ENCODE measurements around the gene POLK. TPM values are rescaled to one million over a fixed set of nuclear protein-coding genes. Genes with fewer than 3 reads are reported as not detected.
"Not testable (repeated sequence)": the region's sequence is repeated elsewhere in the genome, so short reads cannot be mapped to it uniquely, and the experiment has no call there.

The POLK gene
- polyA plus RNA-seq (2014; cell fraction: cytosol; rRNA removed), result 16.8 and 18.5 TPM in 2 replicates
- polyA plus RNA-seq (2014; cell fraction: nucleus; rRNA removed), result 19.5 and 26.5 TPM in 2 replicates

- peak; percentile 98 for DNase-seq (ENCODE audit: low spot score)
These were observed at the start of gene POLK, which contains the start of gene CERT1 for GRCh38 chr5:75511435-75512382. Gene POLK, plus strand, starts transcription at chr5:75511891. Gene CERT1, minus strand, starts transcription at chr5:75511629. Its CDS starts 422 bp downstream, at chr5:75511207.

DNA sequence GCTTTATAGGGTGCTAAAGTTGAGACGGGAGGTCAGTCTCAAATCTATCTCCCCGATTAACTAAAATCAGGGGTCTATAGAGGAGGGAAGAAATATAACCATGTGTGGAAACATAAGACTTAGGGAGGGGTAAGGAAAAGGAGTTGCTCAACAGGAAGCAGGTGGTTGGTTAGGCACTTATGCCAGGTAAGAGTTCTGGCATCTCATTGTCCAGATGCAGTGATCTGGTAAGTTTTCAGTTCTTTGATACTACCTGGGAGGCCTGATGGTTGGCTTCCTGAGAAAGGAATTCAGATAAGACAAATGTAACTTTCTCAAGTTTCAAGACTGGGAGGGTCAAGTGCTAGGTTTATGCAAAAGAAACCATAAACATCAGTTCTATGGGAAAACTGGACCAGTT, 48.0 kb upstream of the POLK start:
- DNase-seq (ENCODE audit: low spot score), result no peak

DNA sequence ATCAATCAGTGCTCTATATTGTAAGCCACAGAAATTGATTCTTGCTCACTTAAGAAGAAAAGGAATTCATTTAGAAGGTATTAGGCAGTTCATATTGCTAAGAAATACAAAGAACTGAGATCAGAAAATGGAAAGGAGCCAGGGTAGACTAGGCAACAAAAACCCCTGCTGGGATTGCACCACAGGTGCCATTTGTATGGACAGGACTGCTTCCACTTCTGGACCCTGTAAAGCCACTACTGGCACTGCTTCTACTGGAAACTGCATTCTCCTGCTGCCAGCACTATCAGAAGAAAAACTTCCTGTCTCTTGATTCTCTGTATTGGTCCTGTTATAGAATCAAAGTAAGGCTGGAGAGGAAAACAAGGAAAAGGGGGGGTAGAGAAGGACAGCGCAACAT, 46.2 kb upstream of the POLK start:
- no peak for DNase-seq (ENCODE audit: low spot score)

DNA sequence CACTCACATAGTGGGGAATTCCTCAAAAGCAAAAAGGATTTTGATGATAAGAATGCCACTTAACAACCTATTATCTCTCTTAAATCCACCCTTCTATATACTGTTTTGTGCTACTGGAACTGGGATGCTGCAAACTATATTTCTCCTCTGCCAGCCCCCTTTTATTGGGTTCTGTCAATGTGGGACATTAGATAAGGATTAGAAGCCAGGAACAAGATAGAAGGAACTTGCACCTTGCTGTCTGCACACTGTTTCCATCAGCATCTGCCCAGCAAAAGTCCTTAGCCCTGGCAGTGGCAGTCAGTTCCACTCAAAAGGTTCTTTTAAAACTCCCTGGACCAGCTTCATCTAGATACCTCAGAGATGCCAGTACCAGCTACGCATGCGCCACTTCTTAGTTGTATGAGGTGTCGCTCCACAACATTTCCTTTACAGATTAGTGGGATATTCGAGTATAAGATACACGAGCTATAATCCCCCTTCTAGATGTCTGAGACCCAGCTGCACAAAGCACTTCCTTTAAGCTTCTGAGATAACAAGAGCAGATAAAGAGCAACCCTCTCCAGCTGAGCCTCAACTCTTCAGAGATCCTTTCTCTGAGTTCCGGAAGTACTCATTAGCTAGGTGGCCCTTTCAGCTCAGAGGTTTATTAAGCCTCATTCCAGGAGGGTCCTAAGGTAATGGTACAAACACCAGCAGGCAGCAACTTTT, 45.5 kb upstream of the POLK start:
- no peak for DNase-seq (ENCODE audit: low spot score)

DNA sequence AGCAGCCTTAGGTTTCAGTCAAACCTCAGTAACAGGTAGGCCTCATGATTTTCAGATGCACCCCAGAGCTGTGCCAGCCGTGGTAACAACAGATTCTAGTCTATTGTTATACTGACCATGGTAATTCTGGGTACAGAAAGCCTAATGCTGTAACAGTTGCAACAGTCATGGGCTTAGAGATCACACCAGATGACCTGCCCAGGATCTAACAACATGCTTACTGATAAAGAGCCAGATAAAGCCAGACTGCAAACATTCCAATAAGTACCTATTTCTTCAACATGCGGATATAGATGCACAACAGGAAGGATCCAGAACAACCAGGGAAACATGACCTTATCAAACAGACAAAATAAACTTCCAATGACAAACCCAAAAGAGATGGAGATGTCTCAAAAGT, 43.1 kb upstream of the POLK start:
- no peak for DNase-seq (ENCODE audit: low spot score)

GRCh38 chr5:75469017-75469416, 42.7 kb upstream of the POLK start:
- DNase-seq (ENCODE audit: low spot score), result no peak

- no peak for DNase-seq (ENCODE audit: low spot score)
These were observed 40.5 kb upstream of the POLK start for GRCh38 chr5:75471193-75471592.

- no peak for DNase-seq (ENCODE audit: low spot score)
These were observed 38.7 kb upstream of the POLK start for GRCh38 chr5:75472973-75473372.

GRCh38 chr5:75473463-75473862, 38.2 kb upstream of the POLK start:
- DNase-seq (ENCODE audit: low spot score), result no peak

DNA sequence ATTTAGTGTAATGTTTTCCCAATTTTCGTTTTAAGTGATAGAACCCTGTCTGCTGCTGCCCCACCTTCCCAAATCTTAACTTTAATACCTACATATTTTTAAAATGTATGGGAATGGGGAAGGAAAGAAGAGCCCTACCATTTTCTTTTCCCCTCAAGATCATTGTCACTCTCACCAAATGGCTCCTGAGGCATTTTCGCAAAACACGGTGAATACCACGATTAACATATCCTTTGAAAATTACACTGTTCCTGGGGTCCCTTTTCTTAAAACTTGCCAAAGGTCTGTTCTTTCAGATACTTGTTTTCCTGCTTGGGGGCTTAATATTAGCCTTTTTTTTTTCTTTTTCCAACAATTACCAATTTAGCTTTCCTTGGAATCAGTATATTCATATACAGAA, 36.3 kb upstream of the POLK start:
- DNase-seq (ENCODE audit: low spot score), result no peak

DNA sequence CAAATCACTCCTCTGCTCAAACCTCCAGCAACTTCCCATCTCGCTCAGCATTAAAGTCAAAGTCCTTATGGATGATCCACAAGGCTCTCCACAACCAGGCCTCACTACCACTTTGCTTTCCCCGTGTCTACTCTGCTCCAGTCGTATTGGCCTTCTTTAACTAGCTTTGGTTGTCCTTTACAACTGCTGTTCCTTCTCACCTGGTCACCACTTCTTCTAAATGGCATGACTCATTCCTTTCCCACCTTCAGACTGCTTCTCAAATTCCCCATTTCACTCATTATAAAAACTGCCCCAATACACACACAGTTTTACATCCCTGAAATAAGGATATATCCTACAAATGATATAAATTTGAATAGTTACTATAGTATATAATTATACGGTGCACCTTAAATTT, 30.7 kb upstream of the POLK start:
- no peak for DNase-seq (ENCODE audit: low spot score)

DNA sequence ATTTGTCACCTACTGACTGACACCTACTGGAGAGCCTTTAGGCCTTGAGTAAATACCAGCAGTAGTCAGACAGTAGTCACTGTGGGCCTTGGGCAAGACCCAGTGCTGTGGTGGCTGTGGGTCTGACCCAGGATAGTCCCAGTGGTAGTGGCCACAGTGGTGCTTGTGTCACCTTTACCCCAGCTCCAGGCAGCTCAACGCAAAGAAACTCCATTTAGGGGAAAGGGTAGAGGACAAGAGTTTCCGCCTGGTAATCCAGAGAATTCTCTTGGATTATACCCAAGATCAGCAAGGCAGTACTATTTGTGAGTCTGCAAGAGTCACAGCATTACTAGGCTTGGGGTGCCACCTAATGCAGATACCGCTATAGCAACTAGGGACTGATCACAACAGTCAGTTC, 29.2 kb upstream of the POLK start:
- no peak for DNase-seq (ENCODE audit: low spot score)

DNA sequence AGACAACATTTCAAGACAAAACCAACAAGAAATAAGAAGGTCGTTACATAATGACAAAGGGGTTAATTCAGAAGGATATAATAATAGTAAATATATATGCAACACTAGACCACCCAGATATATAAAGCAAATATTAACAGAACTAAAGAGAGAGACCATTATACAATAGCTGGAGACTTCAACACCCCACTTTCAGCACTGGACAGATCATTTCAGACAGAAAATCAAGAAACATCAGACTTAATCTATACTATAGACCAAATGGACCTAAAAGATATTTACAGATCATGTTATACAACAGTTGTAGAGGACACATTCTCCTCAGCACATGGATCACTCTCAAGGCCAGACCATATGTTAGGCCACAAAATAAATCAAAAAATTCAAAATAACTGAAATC, 27.1 kb upstream of the POLK start:
- DNase-seq (ENCODE audit: low spot score), result no peak

GRCh38 chr5:75489847-75490246, 21.8 kb upstream of the POLK start:
- DNase-seq (ENCODE audit: low spot score), result not testable (repeated sequence)

DNA sequence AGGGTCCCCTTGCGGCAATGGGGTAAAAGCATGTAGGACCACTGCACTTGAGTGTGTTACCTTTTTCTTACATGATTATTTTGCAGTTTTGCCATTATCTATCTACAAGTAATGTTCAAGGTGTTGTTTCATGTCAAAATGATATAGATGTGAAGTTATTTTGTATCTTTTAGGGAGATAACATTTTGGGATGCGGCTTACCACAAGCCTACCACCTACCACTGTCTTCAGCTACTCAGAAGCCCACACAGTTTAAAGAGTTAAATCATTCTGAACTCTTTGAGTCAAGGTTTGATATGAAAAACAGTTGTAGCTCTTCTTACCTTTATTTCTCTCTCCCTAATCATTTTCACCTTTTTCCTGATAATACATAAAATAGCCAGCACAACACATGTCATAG, 20.1 kb upstream of the POLK start:
- no peak for DNase-seq (ENCODE audit: low spot score)

GRCh38 chr5:75496026-75496425, 15.7 kb upstream of the POLK start:
- DNase-seq (ENCODE audit: low spot score), result no peak

- DNase-seq (ENCODE audit: low spot score), result no peak
These were observed 13.4 kb upstream of the POLK start for GRCh38 chr5:75498208-75498777.

- DNase-seq (ENCODE audit: low spot score), result not testable (repeated sequence)
These were observed 12.8 kb upstream of the POLK start for GRCh38 chr5:75498875-75499274.

- not testable (repeated sequence) for DNase-seq (ENCODE audit: low spot score)
These were observed 6.6 kb upstream of the POLK start for GRCh38 chr5:75505112-75505511.

DNA sequence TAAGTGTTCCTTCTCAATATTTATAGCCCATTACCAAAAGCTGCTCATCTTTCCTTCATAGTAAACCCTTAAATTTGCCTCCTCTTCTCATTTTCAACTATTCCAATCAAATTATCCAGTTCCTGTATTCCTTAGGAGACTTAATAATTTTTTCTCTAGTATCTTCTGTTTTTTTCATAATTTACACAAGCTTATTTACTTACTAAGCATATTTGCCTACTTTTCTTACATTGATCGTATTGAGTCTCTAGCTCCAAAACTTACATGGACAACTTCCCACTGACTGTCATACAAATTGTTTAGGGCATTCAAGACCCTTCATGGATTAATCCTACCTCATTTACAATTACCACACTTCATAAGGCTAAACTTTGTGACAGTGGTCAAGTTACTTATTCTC, 3.9 kb upstream of the POLK start:
- DNase-seq (ENCODE audit: low spot score), result no peak

DNA sequence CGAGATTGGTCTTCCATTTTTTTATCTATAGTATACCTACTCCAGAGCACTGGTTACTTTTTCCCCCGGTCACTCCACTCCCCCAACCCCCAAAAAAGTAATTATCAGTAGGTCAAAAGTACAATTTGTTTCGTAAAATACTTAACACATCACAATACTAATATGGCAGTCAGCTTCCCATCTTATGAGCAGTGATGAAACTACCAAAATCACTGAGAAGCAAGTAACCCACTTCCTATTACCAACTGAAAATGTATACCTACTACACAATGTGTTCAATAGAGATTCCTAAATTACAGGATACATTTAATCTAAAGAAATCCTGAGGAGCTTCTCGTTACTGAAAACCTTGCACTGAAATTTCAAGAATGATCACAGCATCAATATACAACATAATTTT, 2.1 kb upstream of the POLK start:
- no peak for DNase-seq (ENCODE audit: low spot score)

DNA sequence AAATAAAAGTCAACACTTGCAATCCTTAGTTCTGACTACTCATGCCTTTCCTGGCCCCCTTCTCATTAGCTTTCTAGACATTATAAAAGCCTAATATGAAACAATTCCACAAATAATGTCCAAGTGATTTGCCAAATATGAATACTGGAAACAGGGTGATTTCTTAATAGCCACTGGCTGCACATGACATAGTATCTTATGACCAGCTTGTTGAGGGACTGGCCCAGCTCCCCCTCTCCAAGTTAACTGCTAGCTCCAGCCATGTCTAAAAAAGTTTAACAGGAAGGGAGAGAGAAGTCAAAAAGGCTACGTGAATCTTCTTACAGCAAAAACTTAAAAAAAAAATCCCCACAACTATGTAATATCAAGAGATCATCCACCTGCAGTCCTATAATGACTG, 1.7 kb upstream of the POLK start:
- DNase-seq (ENCODE audit: low spot score), result no peak
